NCI-H510A (cell line): ENCODE data around the gene ECI1.
"Not testable (repeated sequence)": the region's sequence is repeated elsewhere in the genome, so short reads cannot be mapped to it uniquely, and the experiment has no call there.

Source experiments
- DNase-seq: peaks from one replicate; lab custom pipeline; 2025; lab: John Stamatoyannopoulos, UW

The ECI1 gene

DNA sequence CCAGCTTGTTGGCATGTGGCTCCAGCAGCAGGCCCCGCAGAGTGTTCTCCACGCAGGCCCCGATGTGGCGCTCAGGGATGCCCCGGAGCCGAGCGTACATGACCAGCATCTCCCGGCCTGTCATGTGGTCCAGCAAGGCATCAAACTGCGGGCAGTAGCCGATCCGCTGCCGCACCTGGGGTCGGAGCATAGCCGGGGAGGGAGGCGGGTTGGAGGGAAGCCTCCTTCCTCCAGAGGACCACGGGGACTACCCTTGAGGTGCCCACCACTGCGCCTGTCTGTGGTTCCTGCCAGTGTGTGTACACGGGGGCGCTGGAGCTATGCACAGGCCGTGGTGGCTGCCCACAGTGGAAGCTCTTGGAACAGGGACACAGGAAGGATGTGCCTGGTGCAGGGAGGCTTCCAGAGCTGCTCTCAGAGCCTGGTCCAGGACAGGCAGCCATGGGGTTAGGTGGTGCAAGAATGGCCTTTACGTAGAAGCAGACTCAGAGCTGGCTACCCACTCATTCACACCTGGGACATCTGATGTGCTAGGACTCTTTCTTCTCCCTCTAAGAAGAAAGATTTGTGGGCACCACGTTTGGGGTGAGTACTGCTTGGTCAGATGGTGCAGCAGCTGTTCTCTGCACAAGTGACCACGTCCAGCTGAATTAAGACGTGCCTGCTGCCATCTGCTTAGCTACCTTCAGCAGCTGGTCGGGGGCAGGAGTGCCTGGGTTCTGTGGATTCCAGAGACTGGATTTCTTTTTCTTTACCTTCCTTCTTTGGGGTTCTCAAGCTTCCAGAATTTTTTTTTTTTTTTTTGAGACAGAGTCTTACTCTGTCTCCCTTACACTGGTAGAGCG lies 27.8 kb upstream of the ECI1 start:
- DNase-seq: no peak

DNA sequence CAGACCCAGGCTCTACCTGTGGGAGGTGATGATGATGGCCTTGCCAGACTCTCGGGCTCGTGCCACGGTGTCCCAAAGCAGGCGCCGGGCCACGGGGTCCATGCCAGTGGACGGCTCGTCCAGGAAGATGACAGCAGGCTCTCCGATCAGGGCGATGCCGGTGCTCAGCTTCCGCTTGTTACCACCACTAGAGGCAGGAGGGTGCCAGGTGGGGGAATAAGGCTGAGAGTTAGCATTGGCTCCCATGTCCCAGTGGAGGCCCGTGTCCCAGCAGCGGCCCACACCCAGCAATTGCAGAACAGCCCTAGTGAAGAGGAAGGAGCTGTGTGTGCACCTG lies 26.9 kb upstream of the ECI1 start:
- no peak for DNase-seq

DNA sequence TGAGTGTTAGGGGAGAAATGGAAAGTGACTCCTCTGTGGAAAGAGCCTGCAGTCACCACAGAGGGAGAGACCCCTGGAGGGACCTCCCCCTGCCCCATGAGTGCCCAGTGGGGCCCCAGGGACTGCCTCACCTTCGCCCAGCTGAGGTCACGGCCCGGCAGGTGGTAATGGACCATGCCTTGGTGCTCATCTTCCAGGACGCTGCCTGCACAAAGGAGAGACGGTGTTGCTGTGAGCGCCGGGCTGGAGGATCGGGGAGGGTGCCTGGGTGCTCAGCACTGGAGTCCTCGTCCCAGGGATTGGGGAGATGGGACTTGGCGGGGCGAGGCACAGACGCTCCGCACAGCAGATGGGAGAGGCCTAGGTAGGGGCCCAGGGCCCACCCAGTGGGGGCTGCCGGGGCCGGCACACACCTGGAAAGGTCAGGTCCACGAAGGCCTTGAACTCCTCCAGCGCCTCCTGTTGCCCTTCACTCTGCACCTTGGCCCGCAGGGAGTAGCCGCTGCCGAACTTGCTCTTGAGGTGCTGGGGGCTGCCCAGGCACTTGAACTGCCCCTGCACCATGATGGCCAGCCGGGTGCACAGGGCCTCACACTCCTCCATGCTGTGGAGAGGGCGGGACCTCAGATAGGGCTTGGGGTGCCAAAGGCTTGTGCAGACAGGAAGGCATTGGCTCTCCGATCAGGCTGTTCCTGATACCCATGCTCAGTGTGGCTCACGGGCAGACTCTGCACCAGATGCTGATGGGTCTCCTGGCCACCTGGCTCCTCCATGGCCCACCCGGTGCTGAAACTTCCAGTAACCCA lies 26.3 kb upstream of the ECI1 start:
- no peak for DNase-seq

DNA sequence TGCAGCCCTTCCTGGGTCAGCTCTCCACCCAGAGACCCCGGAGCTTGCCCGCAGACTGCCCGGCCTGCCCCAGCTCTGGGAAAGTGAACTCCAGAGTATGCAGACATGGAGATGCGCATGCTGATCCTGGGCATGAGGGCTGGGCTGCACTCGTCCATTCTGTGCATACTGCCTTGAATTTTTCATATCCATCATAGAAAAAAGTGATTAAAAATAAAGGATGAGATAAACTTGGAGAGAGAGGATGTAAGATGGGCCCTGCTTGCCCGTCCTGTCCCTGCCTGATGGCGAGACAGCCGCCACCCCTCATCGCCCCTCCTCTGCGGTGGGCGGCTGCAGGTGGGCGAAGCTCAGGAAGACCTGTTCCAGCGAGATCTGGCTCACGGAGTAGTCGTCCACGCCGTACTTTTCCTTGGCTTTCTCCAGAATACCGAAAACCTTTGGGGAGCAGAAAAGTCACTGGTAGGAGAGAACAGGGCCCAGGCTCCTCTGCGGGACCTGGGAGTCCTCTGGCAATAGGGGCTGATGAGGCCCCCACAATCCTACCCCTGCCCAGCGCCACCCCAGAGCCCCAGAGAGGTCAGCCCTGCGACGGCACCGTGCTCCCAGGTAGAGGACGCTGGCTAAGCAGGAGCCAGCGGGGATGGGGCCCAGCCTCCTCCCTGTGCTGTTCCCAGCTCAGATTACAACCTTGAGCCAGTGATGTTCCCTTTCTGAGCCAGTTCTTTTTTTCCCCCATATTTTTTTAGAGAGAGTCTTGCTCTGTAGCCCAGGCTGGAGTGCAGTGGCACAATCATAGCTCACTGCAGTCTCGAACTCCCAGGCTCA lies 25.2 kb upstream of the ECI1 start:
- no peak for DNase-seq

DNA sequence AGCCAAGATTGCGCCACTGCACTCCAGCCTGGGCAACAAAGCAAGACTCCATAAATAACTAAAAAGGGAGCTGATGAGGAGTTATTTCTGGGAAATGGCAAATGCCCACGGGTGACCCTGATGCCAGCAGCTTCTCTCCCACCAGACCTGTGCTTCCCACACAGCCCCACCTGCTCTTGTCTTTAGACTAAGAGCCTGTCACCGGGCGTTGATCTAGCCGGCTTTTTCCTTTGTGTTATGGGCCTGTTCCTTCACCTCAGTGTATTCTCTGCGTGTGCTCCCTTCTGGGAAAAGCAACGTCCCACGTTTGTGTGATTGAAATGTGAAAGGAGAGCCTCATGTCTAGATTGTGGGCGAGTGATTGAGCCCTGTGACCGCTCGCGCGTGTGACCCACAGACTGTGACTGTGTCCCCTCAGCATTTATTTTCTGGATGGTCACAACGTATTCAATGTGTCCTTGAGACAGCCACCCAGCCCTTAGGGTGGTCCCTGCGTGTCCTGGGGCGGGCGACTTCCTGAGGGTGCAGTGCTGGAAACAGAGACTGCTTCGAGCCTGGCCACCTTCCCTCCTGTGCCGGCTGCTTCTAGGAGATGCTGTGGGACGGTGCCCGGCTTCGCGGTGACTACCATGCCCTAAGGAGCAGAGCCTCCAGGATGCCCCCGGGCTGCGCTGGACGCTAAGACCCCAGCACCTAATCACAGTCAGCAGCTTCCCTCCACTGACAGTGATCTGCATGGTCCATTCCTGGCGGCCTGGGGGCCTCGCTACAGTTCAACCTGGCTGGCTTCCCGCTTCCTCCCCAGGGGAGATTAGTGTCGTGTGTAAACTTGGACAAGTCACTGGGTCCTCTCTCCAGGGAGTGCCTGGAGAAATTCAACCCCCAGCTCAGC lies 24.3 kb upstream of the ECI1 start:
- no peak for DNase-seq

DNA sequence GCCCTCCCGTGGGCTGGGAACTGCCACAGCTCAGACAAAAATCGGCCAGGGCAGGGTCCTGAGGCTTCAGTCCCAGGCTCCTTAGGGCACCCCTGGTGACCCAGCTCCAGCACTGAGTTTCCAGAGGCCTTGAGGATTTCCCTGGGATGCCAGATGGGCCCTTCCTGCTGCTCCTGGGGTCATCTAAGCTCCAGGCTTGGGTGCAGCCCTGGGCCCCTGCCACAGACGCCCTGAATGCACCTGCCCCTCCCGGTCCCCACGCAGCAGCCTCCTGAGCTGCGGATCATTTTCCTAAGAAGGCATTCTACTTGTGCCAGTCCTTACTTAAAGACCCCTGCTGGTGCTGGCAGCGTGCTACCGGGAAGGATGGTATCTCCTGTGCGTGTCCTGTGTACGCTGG lies 22.5 kb upstream of the ECI1 start:
- no peak for DNase-seq

DNA sequence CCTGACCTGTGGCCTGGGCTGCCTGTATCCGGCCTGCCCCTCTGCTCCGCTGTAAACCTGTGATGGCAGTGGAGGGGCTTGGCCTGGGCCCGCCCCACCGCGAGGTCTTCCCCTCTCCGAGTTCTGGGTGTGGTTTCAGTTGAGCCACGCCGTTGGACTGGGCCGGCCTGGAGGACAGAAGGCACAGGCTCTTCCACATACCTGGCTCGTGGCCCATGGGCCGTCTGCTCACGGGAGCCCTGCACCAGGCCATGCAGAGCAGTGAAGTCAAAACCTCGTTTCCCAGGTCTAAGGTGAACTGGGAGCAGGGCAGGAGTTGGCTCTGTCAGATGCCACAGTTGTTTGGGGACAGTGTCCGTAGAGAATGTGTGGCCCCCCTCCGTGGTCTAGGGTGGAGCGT lies 22.1 kb upstream of the ECI1 start:
- no peak for DNase-seq

DNA sequence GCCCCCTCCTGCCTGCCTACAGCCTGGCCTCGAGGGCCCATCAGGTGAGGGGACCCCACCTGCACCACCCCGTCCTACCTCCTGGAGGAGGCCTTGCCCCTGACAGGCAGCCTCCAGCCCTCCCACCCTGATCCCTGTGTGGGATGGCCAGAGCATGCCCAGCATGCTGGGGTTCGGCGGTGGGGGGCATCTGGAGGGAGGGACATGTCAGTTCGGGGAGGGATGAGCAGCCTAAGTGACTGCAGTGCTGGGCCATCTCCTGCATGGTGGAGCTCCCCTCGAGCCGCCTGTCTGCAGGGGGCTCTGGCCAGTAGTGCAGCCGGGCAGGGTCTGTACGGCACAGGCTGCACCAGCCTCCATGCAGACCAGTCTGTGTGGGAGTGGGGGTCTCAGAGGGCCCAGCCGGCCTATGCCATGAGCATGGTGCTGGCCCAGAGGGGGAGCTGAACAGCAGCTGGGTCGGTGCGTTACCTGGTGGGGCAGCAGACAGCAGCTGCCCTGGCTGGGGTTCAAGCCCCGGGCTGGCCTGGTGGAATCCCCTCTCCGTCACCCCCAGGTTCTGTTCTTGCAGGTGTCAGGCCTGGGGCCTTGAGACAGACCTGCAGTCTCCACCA lies 20.6 kb upstream of the ECI1 start:
- no peak for DNase-seq

DNA sequence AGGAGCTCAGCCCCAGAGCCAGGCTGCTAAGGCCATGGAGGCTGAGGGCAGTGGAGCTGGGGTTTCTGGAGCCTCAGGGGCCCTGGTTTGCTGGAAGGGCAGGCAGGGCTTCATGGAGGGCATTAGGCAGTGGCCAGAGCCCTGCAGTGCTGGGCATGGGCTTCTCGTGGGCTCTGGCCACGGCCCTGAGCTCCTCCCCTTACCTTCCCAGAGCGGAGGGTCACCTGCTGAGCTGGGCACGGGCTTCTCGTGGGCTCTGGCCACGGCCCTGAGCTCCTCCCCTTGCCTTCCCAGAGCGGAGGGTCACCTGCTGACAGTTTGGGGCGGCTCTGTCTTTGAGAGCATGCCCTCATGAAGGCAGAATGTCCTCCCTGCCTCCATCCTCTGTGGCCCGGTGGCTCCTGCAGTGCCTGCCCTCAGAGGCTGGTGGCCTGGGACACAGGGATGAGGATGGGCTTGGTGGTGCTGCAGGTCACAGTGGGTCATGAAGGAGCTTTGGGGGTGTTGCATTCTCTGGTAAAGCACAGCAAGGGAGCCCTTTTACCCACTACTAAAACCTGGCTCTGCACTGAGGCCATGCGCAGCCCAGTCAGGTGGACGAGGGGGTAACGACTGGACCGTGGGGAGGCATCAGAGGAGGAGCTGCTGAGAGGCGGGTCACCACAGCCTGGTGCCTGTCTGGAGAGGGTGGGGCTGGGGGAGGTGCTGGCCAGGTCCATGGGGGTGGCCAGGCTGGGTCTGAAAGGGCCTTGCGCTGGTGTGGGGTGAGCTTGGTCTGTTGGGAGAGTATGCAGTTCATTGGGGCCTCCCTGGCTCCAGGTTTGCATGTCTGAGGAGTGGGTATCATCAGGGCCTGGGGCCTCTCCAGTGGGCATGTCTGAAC lies 19.4 kb upstream of the ECI1 start:
- no peak for DNase-seq

DNA sequence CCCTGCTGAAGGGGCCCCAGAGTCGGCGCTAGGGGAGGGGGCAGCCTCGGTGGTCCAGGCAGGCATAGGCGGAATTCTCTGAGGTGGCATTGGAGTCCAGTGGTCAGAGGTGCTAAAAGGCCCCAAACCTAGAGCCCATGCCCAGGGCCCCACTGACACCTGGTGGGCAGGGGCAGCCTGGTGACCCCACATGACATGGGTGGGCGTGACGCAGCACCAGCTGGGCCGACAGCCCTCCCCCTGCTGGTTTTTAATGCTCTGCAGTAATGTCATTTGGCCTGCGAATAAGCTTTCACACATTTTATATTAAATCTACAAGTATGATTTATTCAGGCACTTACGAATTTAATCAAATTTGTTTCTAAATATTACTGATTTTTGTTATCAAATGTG lies 18.7 kb upstream of the ECI1 start:
- no peak for DNase-seq

DNA sequence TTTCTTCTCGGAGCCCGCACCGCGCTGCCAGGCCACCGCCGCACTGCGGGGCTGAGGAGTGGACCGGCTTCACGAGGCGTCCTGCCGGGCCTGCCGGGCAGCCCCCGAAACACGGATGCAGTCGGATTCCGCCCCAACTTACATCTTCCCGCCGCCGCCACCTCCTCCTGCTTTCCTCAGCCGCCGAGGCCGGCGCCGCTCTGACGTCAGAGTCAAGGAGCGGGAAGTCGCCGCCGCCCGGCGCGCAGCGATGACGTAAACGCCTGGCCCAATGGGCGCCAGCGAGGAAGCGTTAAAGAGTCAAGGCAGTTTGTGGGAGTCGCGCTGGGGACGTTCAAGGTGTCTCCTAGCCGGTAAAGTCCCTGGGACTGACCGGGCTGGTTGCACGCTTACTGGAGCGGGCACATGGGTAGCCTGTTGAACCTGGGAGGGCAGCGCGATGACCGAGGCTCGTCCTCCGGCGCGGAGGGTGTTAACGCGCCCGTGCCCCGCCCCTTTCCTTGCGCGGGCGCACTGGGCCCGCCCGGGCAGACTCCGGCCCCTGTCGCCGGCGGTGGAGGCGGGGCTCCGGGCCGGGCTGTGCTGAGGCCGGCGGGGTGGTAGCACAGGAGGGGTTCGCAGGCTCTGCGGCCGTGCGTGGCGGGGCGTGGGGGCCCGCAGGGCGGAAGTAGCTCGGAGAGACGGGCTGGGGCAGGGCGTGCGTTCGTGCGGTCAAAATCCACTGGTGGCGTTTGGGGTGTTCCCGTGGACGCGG lies 16.7 kb upstream of the ECI1 start, which contains the start of gene RNPS1:
Gene RNPS1 (minus strand): TSS at position 214 of the 754 bp plus-strand sequence. CDS start 3,483 bp downstream, outside the sequence.
- peak; percentile 83 for DNase-seq

DNA sequence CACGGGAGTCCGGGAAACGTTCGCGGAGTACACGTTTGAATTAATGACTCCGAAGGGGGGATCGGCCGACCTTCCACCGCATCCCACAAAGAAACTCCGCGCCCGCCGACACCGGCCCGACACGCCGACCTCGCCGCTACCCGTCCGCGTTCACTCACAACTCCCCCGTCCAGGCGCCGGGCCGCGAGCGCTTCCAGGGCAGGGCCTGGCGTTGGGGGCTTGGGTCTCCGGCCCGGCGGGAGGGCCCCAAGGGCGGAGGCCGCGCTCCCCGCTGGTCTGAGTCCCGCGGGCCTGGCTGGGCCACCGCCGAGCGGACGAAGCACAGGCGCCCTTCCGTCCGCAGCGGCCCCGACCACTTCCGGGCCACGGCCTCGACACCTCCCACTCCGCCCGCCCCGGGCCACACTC lies 16.1 kb upstream of the ECI1 start:
- DNase-seq: not testable (repeated sequence)

DNA sequence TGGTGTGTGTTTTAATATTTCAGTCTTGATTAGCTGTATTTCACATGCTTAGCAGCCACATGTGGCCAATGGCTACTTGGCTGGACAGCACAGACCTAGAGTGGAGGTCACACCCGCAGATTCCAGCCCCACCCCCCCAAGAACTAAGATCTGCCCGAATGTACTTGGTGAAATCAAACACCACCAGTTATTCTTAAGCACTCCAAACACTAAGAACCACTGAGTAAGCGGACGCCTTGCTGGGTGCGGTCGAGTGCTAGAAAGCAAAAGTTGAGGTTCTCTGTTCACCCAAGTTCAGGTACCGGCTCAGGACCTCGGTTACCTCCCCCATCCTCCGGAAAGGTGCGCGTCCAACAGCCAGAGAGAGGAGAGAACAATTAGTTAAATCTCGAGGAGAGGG lies 15.5 kb upstream of the ECI1 start:
- not testable (repeated sequence) for DNase-seq

DNA sequence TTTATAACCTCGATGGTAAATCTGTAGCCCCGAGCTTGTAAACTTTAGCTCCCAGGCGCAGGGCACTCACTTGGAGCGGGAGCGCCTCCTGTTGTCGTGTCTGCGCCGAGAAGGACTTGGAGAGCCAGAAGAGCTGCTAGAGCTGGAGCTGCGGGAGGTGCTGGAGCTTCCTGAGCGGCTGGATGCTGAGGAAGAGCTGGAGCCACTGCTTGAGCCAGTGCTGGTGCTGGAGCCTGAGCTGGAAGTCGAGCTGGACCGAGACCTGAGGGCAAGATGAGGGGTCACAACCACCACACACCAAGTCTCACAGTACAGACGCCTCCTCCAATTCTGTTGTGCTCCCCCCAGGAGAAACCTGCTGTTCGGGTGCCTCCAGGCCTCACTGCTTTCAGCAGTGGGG lies 11.6 kb upstream of the ECI1 start:
- not testable (repeated sequence) for DNase-seq

DNA sequence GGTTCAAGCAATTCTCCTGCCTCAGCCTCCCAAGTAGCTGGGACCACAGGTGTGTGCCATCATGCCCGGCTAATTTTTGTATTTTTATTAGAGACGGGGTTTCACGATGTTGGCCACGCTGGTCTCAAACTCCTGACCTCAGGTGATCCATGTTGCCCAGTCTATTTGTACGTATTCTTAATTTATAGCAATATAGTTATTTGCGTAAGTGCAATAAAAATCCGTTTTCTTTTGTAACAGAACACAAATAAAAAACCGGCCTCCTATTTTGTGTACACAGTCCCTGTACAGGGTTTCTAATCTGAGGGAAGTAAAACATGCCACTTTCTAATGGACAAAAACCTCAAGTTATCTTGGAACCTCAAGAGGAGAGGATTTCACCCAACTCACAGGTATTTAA lies 8.9 kb upstream of the ECI1 start:
- no peak for DNase-seq

DNA sequence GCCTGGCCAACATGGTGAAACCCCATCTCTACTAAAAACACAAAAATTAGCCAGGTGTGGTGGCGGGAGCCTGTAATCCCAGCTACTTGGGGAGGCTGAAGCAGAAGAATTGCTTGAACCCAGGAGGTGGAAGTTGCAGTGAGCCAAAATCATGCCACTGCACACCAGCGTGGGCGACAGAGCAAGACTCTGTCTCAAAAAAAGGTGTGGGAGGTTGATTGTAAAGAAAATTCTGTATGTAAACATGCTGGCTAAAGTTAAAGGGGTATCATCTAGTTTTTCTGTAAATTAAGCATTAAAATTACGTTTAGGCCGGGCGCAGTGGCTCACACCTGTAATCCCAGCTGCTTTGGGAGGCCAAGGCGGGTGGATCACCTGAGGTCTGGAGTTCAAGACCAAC lies 7.1 kb upstream of the ECI1 start:
- not testable (repeated sequence) for DNase-seq

DNA sequence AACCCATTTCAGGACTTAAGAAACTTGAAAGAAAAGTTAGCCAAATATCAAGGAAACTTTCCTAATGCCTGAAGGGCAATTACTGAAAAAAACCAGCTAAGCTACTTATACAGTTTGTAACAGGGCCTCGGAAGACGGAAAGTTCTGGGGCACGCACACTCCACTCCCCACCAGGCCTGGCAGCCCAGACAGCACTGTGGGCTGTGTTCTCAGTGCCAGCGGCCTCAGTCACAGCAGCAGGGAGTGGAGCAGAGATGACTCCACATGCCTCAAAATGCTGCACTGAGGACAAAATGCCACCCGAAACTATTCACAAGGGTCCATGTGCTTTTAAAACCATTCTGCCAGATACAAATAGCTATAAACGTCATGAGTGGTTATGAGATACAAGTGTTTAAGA lies 6.3 kb upstream of the ECI1 start:
- DNase-seq: no peak

DNA sequence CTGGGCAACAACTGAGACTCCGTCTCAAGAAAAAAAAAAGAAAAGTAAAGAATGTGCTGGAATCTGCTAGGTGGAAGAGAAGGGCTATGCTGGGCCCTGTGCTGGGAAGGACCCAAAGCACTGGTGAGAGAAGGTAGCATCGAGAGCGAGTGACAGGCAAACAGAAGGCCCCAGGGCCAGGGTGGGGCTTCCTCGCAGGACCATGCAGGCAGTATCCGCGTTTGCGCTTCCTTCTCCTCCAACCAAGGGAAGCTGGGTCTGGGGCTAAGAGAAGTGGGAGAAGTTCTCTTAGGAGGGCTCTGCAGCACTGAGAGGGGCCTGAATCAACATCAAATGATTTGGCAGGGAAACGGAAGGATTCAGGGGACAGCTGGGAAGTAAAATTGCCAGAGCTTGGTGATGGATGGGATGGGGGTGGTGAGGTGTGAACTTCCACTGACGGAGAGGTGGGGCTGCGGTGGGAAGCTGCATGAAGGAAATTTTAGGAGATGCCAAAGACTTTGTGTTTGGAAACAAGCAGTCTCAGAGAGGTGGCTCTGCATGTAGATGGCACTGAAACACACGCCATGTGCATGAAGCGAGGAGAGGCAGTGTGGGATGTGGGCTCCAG lies 5.2 kb upstream of the ECI1 start:
- DNase-seq: no peak

DNA sequence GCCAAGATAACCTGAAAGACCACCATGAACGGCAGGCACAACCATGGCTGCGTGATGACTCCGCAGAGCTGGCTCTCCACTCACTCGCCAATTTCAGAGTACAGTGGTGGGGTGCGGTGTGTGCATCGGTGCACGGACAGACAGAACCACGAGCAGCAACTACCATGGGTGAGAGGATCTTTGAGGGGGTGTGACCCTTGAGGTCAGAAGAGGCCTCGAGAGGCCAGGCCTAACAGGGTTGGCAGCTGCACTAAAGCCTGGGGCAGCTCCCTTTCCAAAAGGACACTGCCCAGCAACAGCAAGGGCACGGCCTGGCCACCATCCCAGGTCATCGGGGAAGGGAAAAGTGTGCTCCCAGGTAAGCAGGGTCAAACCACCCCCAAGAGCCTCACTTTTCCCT lies 1.9 kb upstream of the ECI1 start:
- no peak for DNase-seq
